ENCODE data around the gene CHST13. TPM values are rescaled to one million over a fixed set of nuclear protein-coding genes. Genes with fewer than 3 reads are reported as not detected.

The CHST13 gene
- total and polyA plus RNA-seq, 2 donors (not counting 3 experiments of a cell fraction or from before 2014, with no cell fraction given) = 0.04 TPM; not detected in 1

GRCh38 chr3:126562737-126563276 lies 38.9 kb downstream of the CHST13 start:
- FAIRE-seq = no peak
- intact Hi-C loops (cut with micrococcal nuclease) = no loop called here
- POLR2A ChIA-PET = no interaction called here

More at GRCh38 chr3:126562737-126563276, 38.9 kb downstream of the CHST13 start:
- no peaks in the 10 kb centered on the region for H4K20me1 ChIP-seq (replicated peaks; ENCODE audit: control insufficient read depth, extremely low read depth, insufficient read depth, low read length)
- H3K79me2 ChIP-seq (ENCODE audit: control insufficient read depth, insufficient read depth, low read length) = no peaks in the 10 kb centered on the region
- peaks cover 11 to 40% of the 10 kb centered on the region in 2 experiments for H3K27me3 ChIP-seq (ENCODE audit: control insufficient read depth in 2 of 2, insufficient read depth in 2 of 2, low read length in 2 of 2)
- H3K36me3 ChIP-seq (ENCODE audit: control insufficient read depth in 2 of 2, extremely low read depth in 1 of 2, insufficient read depth in 2 of 2, low read length in 2 of 2) = no peaks in the 10 kb centered on the region
- H3K9me1 ChIP-seq (replicated peaks; ENCODE audit: control insufficient read depth, extremely low read depth, insufficient read depth, low read length) = no peaks in the 10 kb centered on the region
- H3K4me1 ChIP-seq (ENCODE audit: control insufficient read depth, extremely low read depth, insufficient read depth, low read length) = no peaks in the 10 kb centered on the region
- H2AFZ ChIP-seq (ENCODE audit: low read depth, low read length) = no peak overlapping the region
- H3K4me2 ChIP-seq (ENCODE audit: insufficient read depth, low read length) = no peak overlapping the region
- H3K9ac ChIP-seq (replicated peaks; ENCODE audit: extremely low read depth, insufficient read depth, low read length) = no peak overlapping the region
- no peak overlapping the region for H3K4me3 ChIP-seq (replicated peaks in 1 of 3; ENCODE audit: insufficient read depth in 1 of 3, low read depth in 1 of 3, low read length in 3 of 3)
- TF ChIP-seq CTCF (IDR thresholded peaks at IDR 0.05; ENCODE audit: extremely low read depth in 1 of 2, insufficient read depth in 1 of 2, low read depth in 1 of 2, low read length in 2 of 2) (no peak), FOS (IDR thresholded peaks at IDR 0.05; ENCODE audit: borderline replicate concordance, insufficient read depth, low read length) (no peak), MAX (IDR thresholded peaks at IDR 0.05; ENCODE audit: insufficient read depth, insufficient read length) (no peak), GATA2 (IDR thresholded peaks at IDR 0.05; ENCODE audit: insufficient read depth, insufficient read length, low read depth, low read length) (no peak), POLR2AphosphoS5 (IDR thresholded peaks at IDR 0.05; ENCODE audit: insufficient read depth, low read depth, low read length) (no peak), EZH2 (IDR thresholded peaks at IDR 0.05; ENCODE audit: borderline replicate concordance, low read depth, low read length, severe bottlenecking) (no peak), POLR2A (IDR thresholded peaks at IDR 0.05; ENCODE audit: low read depth, low read length) (no peak)
- DNase-seq (ENCODE audit: low read depth, low spot score) = no peak
- H3K9me3 ChIP-seq (replicated peaks; ENCODE audit: control insufficient read depth, insufficient read depth, low read length) = no peaks in the 10 kb centered on the region
- CTCF ChIA-PET = no interaction called here
- H3K27ac ChIP-seq (ENCODE audit: insufficient read depth, low read depth, low read length) = no peak overlapping the region
- dilution Hi-C loops (cut with MboI; ENCODE audit: extremely low pct_ligation_motif_present, low sequenced_read_pairs) = no loop called here
- BruUV-seq (replicated peaks) = no TSS peak

Measured in endothelial cell of umbilical vein (primary cell).